HG02763 (cell line): Measurements from ENCODE around the gene OSBPL1A.

Experiments used
- ATAC-seq: cut with Tn5 transposase; IDR thresholded peaks from one replicate; pipeline ENCODE4 v1.9.1; 2021; ENCODE audit warnings: mild to moderate bottlenecking, moderate library complexity; ENCODE audit not compliant: unreplicated experiment

The OSBPL1A gene

GRCh38 chr18:24230766-24231165, 166.9 kb downstream of the OSBPL1A start:
- no peak for ATAC-seq

- no peak for ATAC-seq
Measured at GRCh38 chr18:24228667-24229041, 169.0 kb downstream of the OSBPL1A start.

GRCh38 chr18:24227977-24228666, 169.5 kb downstream of the OSBPL1A start:
- no peak for ATAC-seq

GRCh38 chr18:24220318-24220688, 177.3 kb downstream of the OSBPL1A start:
- no peak for ATAC-seq

- no peak for ATAC-seq
Measured at GRCh38 chr18:24219561-24220317, 177.9 kb downstream of the OSBPL1A start.

GRCh38 chr18:24214913-24215312, 182.7 kb downstream of the OSBPL1A start:
- ATAC-seq: no peak

GRCh38 chr18:24214144-24214543, 183.5 kb downstream of the OSBPL1A start:
- no peak for ATAC-seq

GRCh38 chr18:24212939-24213338, 184.7 kb downstream of the OSBPL1A start:
- ATAC-seq: no peak

GRCh38 chr18:24209558-24209957, 188.1 kb downstream of the OSBPL1A start:
- no peak for ATAC-seq

- ATAC-seq: no peak
Measured at GRCh38 chr18:24208270-24209035, 189.2 kb downstream of the OSBPL1A start.

- no peak for ATAC-seq
Measured at GRCh38 chr18:24204904-24205303, 192.7 kb downstream of the OSBPL1A start.

- ATAC-seq: no peak
Measured at GRCh38 chr18:24201699-24202687, 195.6 kb downstream of the OSBPL1A start.

- no peak for ATAC-seq
Measured at GRCh38 chr18:24200494-24201290, 196.9 kb downstream of the OSBPL1A start.

GRCh38 chr18:24199372-24199962, 198.2 kb downstream of the OSBPL1A start:
- ATAC-seq: no peak

GRCh38 chr18:24198461-24198860, 199.2 kb downstream of the OSBPL1A start:
- no peak for ATAC-seq

- ATAC-seq: no peak
Measured at GRCh38 chr18:24197412-24197811, 200.2 kb downstream of the OSBPL1A start.

GRCh38 chr18:24196764-24197163, 200.9 kb downstream of the OSBPL1A start:
- no peak for ATAC-seq

GRCh38 chr18:24195296-24196053, 202.1 kb downstream of the OSBPL1A start:
- no peak for ATAC-seq

- ATAC-seq: no peak
Measured at GRCh38 chr18:24190590-24190989, 207.0 kb downstream of the OSBPL1A start.
